Activated T-cell treated with anti-CD3 and anti-CD28 coated beads, Interleukin-2, amount 50 U/mL, for 4 hours (primary cell): ENCODE data around the gene GPR21. TPM values are rescaled to one million over a fixed set of nuclear protein-coding genes. Genes with fewer than 3 reads are reported as not detected.

Experiments
- ATAC-seq, 2 donors: fragments of 200-7000 bp; cut with Tn5 transposase; one replicate each; pipeline ENCODE4 v1.10.0; 2021
- DNase-seq: peaks from one replicate; pipeline ENCODE4 v3.0.0-alpha.2; 2020
- H3K27me3 Mint-ChIP-seq: one replicate; pipeline ENCODE4 v1.8.0; 2021; ENCODE audit warnings: low read depth, mixed read lengths
- H3K36me3 Mint-ChIP-seq: one replicate; pipeline ENCODE4 v1.8.0; 2022; ENCODE audit warnings: mixed read lengths; ENCODE audit not compliant: insufficient read depth
- H3K4me1 Mint-ChIP-seq: one replicate; pipeline ENCODE4 v1.8.0; 2021; ENCODE audit warnings: low read depth, mixed read lengths
- H3K4me3 Mint-ChIP-seq: one replicate; pipeline ENCODE4 v1.8.0; 2021; ENCODE audit warnings: mild to moderate bottlenecking, moderate library complexity, mixed read lengths
- H3K9me3 Mint-ChIP-seq: one replicate; pipeline ENCODE4 v1.8.0; 2021; ENCODE audit warnings: mixed read lengths
- total RNA-seq, 3 donors: library from RNA; stranded (reverse); gene quantifications; one replicate each; pipeline ENCODE4 v1.2.1, GENCODE V29; 2021

GPR21 gene
- total RNA-seq, 3 donors from 2014 or later, result 0.27 to 0.33 TPM; not detected in 1

- Mint-ChIP-seq H3K4me1 (no peaks in the 10 kb centered on the region), H3K9me3 (no peaks in the 10 kb centered on the region), H3K4me3 (no peak overlapping the region), H3K36me3 (peaks cover 31% of the 10 kb centered on the region), H3K27me3 (no peaks in the 10 kb centered on the region)
- no peak for ATAC-seq
- DNase-seq, result no peak
Observed at GRCh38 chr9:123063896-123064295, 30.4 kb downstream of the GPR21 start.

- Mint-ChIP-seq H3K27me3 (no peaks in the 10 kb centered on the region), H3K36me3 (peaks cover 32% of the 10 kb centered on the region), H3K4me3 (no peak overlapping the region), H3K4me1 (no peaks in the 10 kb centered on the region), H3K9me3 (no peaks in the 10 kb centered on the region)
- ATAC-seq, result no peak
- DNase-seq, result no peak
Observed at GRCh38 chr9:123064716-123065115, 31.2 kb downstream of the GPR21 start.

- no peaks in the 10 kb centered on the region for H3K27me3 Mint-ChIP-seq
- no peaks in the 10 kb centered on the region for H3K4me1 Mint-ChIP-seq
- peaks cover 35% of the 10 kb centered on the region for H3K36me3 Mint-ChIP-seq
- no peak overlapping the region for H3K4me3 Mint-ChIP-seq
- H3K9me3 Mint-ChIP-seq, result no peaks in the 10 kb centered on the region
- ATAC-seq (no peak), DNase-seq (no peak)
Observed at GRCh38 chr9:123065196-123065595, 31.7 kb downstream of the GPR21 start.

GRCh38 chr9:123067136-123067535, 33.7 kb downstream of the GPR21 start:
- Mint-ChIP-seq H3K4me3 (no peak overlapping the region), H3K27me3 (no peaks in the 10 kb centered on the region), H3K9me3 (no peaks in the 10 kb centered on the region), H3K4me1 (no peaks in the 10 kb centered on the region), H3K36me3 (peaks cover 44% of the 10 kb centered on the region)
- ATAC-seq (no peak), DNase-seq (no peak)

GRCh38 chr9:123069010-123069481, 35.6 kb downstream of the GPR21 start:
- no peak for DNase-seq
- Mint-ChIP-seq H3K4me3 (no peak overlapping the region), H3K27me3 (no peaks in the 10 kb centered on the region), H3K36me3 (peaks cover 46% of the 10 kb centered on the region), H3K4me1 (no peaks in the 10 kb centered on the region), H3K9me3 (no peaks in the 10 kb centered on the region)
- ATAC-seq, result no peak

GRCh38 chr9:123070198-123070597, 36.7 kb downstream of the GPR21 start:
- Mint-ChIP-seq H3K9me3 (no peaks in the 10 kb centered on the region), H3K4me3 (no peak overlapping the region), H3K4me1 (no peaks in the 10 kb centered on the region), H3K36me3 (peaks cover 46% of the 10 kb centered on the region), H3K27me3 (no peaks in the 10 kb centered on the region)
- ATAC-seq (peak; percentile 53 to 62), DNase-seq (no peak)

GRCh38 chr9:123072407-123072995, 39.0 kb downstream of the GPR21 start:
- Mint-ChIP-seq H3K4me1 (no peaks in the 10 kb centered on the region), H3K36me3 (peaks cover 31% of the 10 kb centered on the region), H3K4me3 (no peak overlapping the region), H3K9me3 (no peaks in the 10 kb centered on the region), H3K27me3 (no peaks in the 10 kb centered on the region)
- ATAC-seq (no peak), DNase-seq (no peak)

- no peaks in the 10 kb centered on the region for H3K27me3 Mint-ChIP-seq
- DNase-seq, result no peak
- no peaks in the 10 kb centered on the region for H3K9me3 Mint-ChIP-seq
- peaks cover 28% of the 10 kb centered on the region for H3K36me3 Mint-ChIP-seq
- ATAC-seq, result no peak
- no peak overlapping the region for H3K4me3 Mint-ChIP-seq
- no peaks in the 10 kb centered on the region for H3K4me1 Mint-ChIP-seq
Observed at GRCh38 chr9:123073441-123073840, 40.0 kb downstream of the GPR21 start.

GRCh38 chr9:123073991-123074422, 40.5 kb downstream of the GPR21 start:
- no peaks in the 10 kb centered on the region for H3K4me1 Mint-ChIP-seq
- H3K27me3 Mint-ChIP-seq, result no peaks in the 10 kb centered on the region
- no peak overlapping the region for H3K4me3 Mint-ChIP-seq
- H3K9me3 Mint-ChIP-seq, result no peaks in the 10 kb centered on the region
- ATAC-seq, result no peak
- no peak for DNase-seq
- H3K36me3 Mint-ChIP-seq, result peaks cover 27% of the 10 kb centered on the region

GRCh38 chr9:123074628-123075027, 41.2 kb downstream of the GPR21 start:
- ATAC-seq, result no peak
- H3K9me3 Mint-ChIP-seq, result no peaks in the 10 kb centered on the region
- no peak overlapping the region for H3K4me3 Mint-ChIP-seq
- no peaks in the 10 kb centered on the region for H3K27me3 Mint-ChIP-seq
- no peaks in the 10 kb centered on the region for H3K4me1 Mint-ChIP-seq
- peaks cover 30% of the 10 kb centered on the region for H3K36me3 Mint-ChIP-seq
- no peak for DNase-seq

- ATAC-seq (no peak), DNase-seq (no peak)
- H3K4me3 Mint-ChIP-seq, result no peak overlapping the region
- H3K36me3 Mint-ChIP-seq, result peaks cover 44% of the 10 kb centered on the region
- no peaks in the 10 kb centered on the region for H3K27me3 Mint-ChIP-seq
- no peaks in the 10 kb centered on the region for H3K9me3 Mint-ChIP-seq
- H3K4me1 Mint-ChIP-seq, result no peaks in the 10 kb centered on the region
Observed at GRCh38 chr9:123080444-123080843, 47.0 kb downstream of the GPR21 start.

GRCh38 chr9:123081824-123082223, 48.4 kb downstream of the GPR21 start:
- Mint-ChIP-seq H3K9me3 (no peaks in the 10 kb centered on the region), H3K36me3 (peaks cover 45% of the 10 kb centered on the region), H3K4me3 (no peak overlapping the region), H3K27me3 (no peaks in the 10 kb centered on the region), H3K4me1 (no peaks in the 10 kb centered on the region)
- DNase-seq, result no peak
- ATAC-seq, result peak in 1 of 2 donors; percentile 35

- Mint-ChIP-seq H3K27me3 (no peaks in the 10 kb centered on the region), H3K4me3 (no peak overlapping the region), H3K4me1 (no peaks in the 10 kb centered on the region), H3K36me3 (peaks cover 45% of the 10 kb centered on the region), H3K9me3 (no peaks in the 10 kb centered on the region)
- no peak for DNase-seq
- ATAC-seq, result no peak
Observed at GRCh38 chr9:123083680-123084079, 50.2 kb downstream of the GPR21 start.

GRCh38 chr9:123084256-123084655, 50.8 kb downstream of the GPR21 start:
- Mint-ChIP-seq H3K4me3 (no peak overlapping the region), H3K4me1 (no peaks in the 10 kb centered on the region), H3K27me3 (no peaks in the 10 kb centered on the region), H3K36me3 (peaks cover 46% of the 10 kb centered on the region), H3K9me3 (no peaks in the 10 kb centered on the region)
- DNase-seq, result no peak
- ATAC-seq, result no peak
